Prostate gland (tissue), 2 donors: ENCODE measurements around the gene EML1.

Experiments used
- CTCF ChIP-seq, 4 experiments: fragments of 200-600 bp in 2 of 4; fragments of 450-650 bp in 2 of 4; sonication (generic) in 2 of 4; IDR thresholded peaks; 1 replicate in 3 of 4; 2 replicates in 1 of 4; pipeline ENCODE4 v1.5.1; 2016 to 2019; ENCODE audit warnings: antibody characterized with exemption in 4 of 4, mild to moderate bottlenecking in 2 of 4, moderate library complexity in 2 of 4
- POLR2A ChIP-seq: fragments of 450-650 bp; IDR thresholded peaks from one replicate; pipeline ENCODE4 v1.6.1; 2016; ENCODE audit warnings: antibody characterized with exemption, mild to moderate bottlenecking

- TF ChIP-seq CTCF (IDR thresholded peaks at IDR 0.05) (peak; percentile 18 to 34 (median 26)), POLR2A (no peak)
Observed at GRCh38 chr14:99899578-99900178, 106.5 kb downstream of the EML1 start.
